A549 (cell line): Measurements from ENCODE around the gene TFR2. TPM values are rescaled to one million over a fixed set of nuclear protein-coding genes. Genes with fewer than 3 reads are reported as not detected.

Experiments
- ATAC-seq, 2 experiments: fragments of 200-7000 bp in 1 of 2; fragments of >200 bp in 1 of 2; cut with Nextera tagmentation in 1 of 2; cut with Tn5 transposase in 1 of 2; 3 replicates each; pipeline versions ENCODE4 v1.8.0 to v1.9.1; 2018 to 2020; ENCODE audit warnings: mild to moderate bottlenecking in 1 of 2, moderate library complexity in 1 of 2
- CTCF ChIA-PET: fragments of 300-600 bp; sonication (Branson Sonifier 250); formaldehyde crosslinking; extraction: SDS; loops from one replicate; lab custom pipeline; 2021; ENCODE audit warnings: antibody characterized with exemption, inconsistent platforms; lab: Yijun Ruan, JAX
- POLR2A ChIA-PET: fragments of 350-600 bp; formaldehyde crosslinking; extraction: SDS; loops from one replicate; lab custom pipeline; 2021; ENCODE audit warnings: antibody characterized with exemption, inconsistent platforms; lab: Yijun Ruan, JAX
- DNase-seq, 2 experiments: peaks; one replicate each; pipeline versions ENCODE4 v3.0.0 to v3.0.0-alpha.2; 2011 to 2016; ENCODE audit warnings: low read depth in 1 of 2, low spot score in 1 of 2
- FAIRE-seq: peaks from 2 replicates; lab custom pipeline; 2011; peaks lifted over from hg19 to GRCh38; lab: Jason Lieb, UNC
- H3K27ac ChIP-seq, 2 experiments: fragments of >200 bp; sonication (Bioruptor Twin); formaldehyde crosslinking; 3 replicates each; pipeline ENCODE4 v1.5.1; 2016 to 2017
- H3K4me1 ChIP-seq: fragments of >200 bp; sonication (Bioruptor Twin); formaldehyde crosslinking; 3 replicates; pipeline ENCODE4 v1.6.1; 2016
- H3K4me2 ChIP-seq: fragments of >200 bp; sonication (Bioruptor Twin); formaldehyde crosslinking; 3 replicates; pipeline ENCODE4 v1.6.1; 2016
- H3K4me3 ChIP-seq: fragments of >200 bp; sonication (Bioruptor Twin); formaldehyde crosslinking; 3 replicates; pipeline ENCODE4 v1.5.1; 2016
- H3K9me3 ChIP-seq: fragments of >200 bp; sonication (Bioruptor Twin); formaldehyde crosslinking; 3 replicates; pipeline ENCODE4 v1.6.1; 2016
- BHLHE40 ChIP-seq: IDR thresholded peaks from 2 replicates; pipeline ENCODE4 v1.6.1; 2012; ENCODE audit warnings: low read depth, low read length, inconsistent platforms
- CBX2 ChIP-seq: fragments of 200-600 bp; sonication (generic); IDR thresholded peaks from 2 replicates; pipeline ENCODE4 v1.6.1; 2016; ENCODE audit warnings: low read depth, mild to moderate bottlenecking, borderline replicate concordance
- CEBPB ChIP-seq, 2 experiments: fragments of >200 bp in 1 of 2; sonication (Bioruptor Twin) in 1 of 2; formaldehyde crosslinking in 1 of 2; IDR thresholded peaks; 2 replicates each; pipeline ENCODE4 v1.6.1; 2012 to 2016
- EHF ChIP-seq: fragments of 250-450 bp; sonication (Bioruptor Pico); IDR thresholded peaks from 2 replicates; pipeline ENCODE4 v1.5.0; 2020; ENCODE audit warnings: mild to moderate bottlenecking
- EHMT2 ChIP-seq: fragments of 200-600 bp; sonication (generic); IDR thresholded peaks from 2 replicates; pipeline ENCODE4 v1.6.1; 2016; ENCODE audit warnings: antibody characterized with exemption, low read depth, mild to moderate bottlenecking, moderate library complexity
- FOSL2 ChIP-seq, 2 experiments: fragments of 450-650 bp in 1 of 2; fragments of >200 bp in 1 of 2; sonication (Bioruptor Twin) in 1 of 2; formaldehyde crosslinking; IDR thresholded peaks; 2 replicates each; pipeline versions ENCODE4 v1.5.0 to v1.6.1; 2016 to 2020; ENCODE audit warnings: mild to moderate bottlenecking in 1 of 2, moderate library complexity in 1 of 2
- FOXS1 ChIP-seq: fragments of 250-450 bp; sonication (Bioruptor Pico); IDR thresholded peaks from 2 replicates; pipeline ENCODE4 v1.5.0; 2020; ENCODE audit warnings: mild to moderate bottlenecking, moderate library complexity
- HOXA7 ChIP-seq: fragments of 250-450 bp; sonication (Bioruptor Pico); IDR thresholded peaks from 2 replicates; pipeline ENCODE4 v1.5.0; 2020; ENCODE audit warnings: mild to moderate bottlenecking, moderate library complexity
- HOXB13 ChIP-seq: fragments of 250-450 bp; sonication (Bioruptor Pico); IDR thresholded peaks from 2 replicates; pipeline ENCODE4 v1.5.0; 2020; ENCODE audit warnings: low read depth, mild to moderate bottlenecking, moderate library complexity
- KDM1A ChIP-seq: fragments of 200-600 bp; sonication (generic); IDR thresholded peaks from 2 replicates; pipeline ENCODE4 v1.6.1; 2016; ENCODE audit warnings: low read depth, mild to moderate bottlenecking
- KDM5A ChIP-seq: fragments of 200-600 bp; sonication (generic); IDR thresholded peaks from 2 replicates; pipeline ENCODE4 v1.6.1; 2016; ENCODE audit warnings: antibody characterized with exemption, mild to moderate bottlenecking
- MAZ ChIP-seq: fragments of 150-350 bp; IDR thresholded peaks from 2 replicates; pipeline ENCODE4 v1.6.1; 2014; ENCODE audit warnings: antibody characterized with exemption, low read depth, low read length, borderline replicate concordance
- MYC ChIP-seq: IDR thresholded peaks from 2 replicates; pipeline ENCODE4 v1.6.1; 2012; ENCODE audit warnings: mild to moderate bottlenecking, inconsistent platforms, low read length, improper control_type of control experiment, borderline replicate concordance
- NFE2L2 ChIP-seq: fragments of 150-350 bp; conservative IDR thresholded peaks from 2 replicates; pipeline ENCODE4 v1.6.1; 2014; ENCODE audit warnings: low read length
- POLR2A ChIP-seq: IDR thresholded peaks from 2 replicates; pipeline ENCODE4 v1.6.1; 2012; ENCODE audit warnings: mild to moderate bottlenecking, low read length
- RAD21 ChIP-seq, 2 experiments: fragments of >200 bp in 1 of 2; sonication (Bioruptor Twin) in 1 of 2; formaldehyde crosslinking in 1 of 2; IDR thresholded peaks in 1 of 2; conservative IDR thresholded peaks in 1 of 2; 2 replicates in 1 of 2; 3 replicates in 1 of 2; pipeline ENCODE4 v1.6.1; 2012 to 2018; ENCODE audit warnings: inconsistent platforms in 1 of 2
- RARB ChIP-seq: fragments of 250-450 bp; sonication (Bioruptor Pico); IDR thresholded peaks from 2 replicates; pipeline ENCODE4 v1.8.0; 2021; ENCODE audit warnings: mild to moderate bottlenecking, moderate library complexity
- RNF2 ChIP-seq: fragments of 200-600 bp; sonication (generic); IDR thresholded peaks from 2 replicates; pipeline ENCODE4 v1.6.1; 2016; ENCODE audit warnings: low read depth, mild to moderate bottlenecking, antibody characterized with exemption, moderate library complexity, borderline replicate concordance
- SMC3 ChIP-seq: fragments of >200 bp; sonication (Bioruptor Twin); formaldehyde crosslinking; IDR thresholded peaks from 3 replicates; pipeline ENCODE4 v1.6.1; 2018; ENCODE audit warnings: inconsistent platforms
- SREBF2 ChIP-seq: fragments of 450-650 bp; IDR thresholded peaks from 2 replicates; pipeline ENCODE4 v1.6.1; 2014; ENCODE audit warnings: mild to moderate bottlenecking, moderate library complexity
- TFCP2L1 ChIP-seq: fragments of 250-450 bp; sonication (Bioruptor Pico); IDR thresholded peaks from 2 replicates; pipeline ENCODE4 v1.5.0; 2021; ENCODE audit warnings: mild to moderate bottlenecking
- TP53 ChIP-seq: fragments of 250-450 bp; sonication (Bioruptor Pico); IDR thresholded peaks from 2 replicates; pipeline ENCODE4 v1.5.0; 2021; ENCODE audit warnings: mild to moderate bottlenecking, moderate library complexity
- ZC3H11A ChIP-seq: fragments of 450-650 bp; IDR thresholded peaks from 2 replicates; pipeline ENCODE4 v1.6.1; 2014; ENCODE audit warnings: antibody characterized with exemption, mild to moderate bottlenecking
- ZNF302 ChIP-seq: fragments of 250-450 bp; sonication (Bioruptor Pico); IDR thresholded peaks from 2 replicates; pipeline ENCODE4 v1.9.0; 2021; ENCODE audit warnings: inconsistent platforms, mild to moderate bottlenecking, moderate library complexity
- ZSCAN20 ChIP-seq: fragments of 250-450 bp; sonication (Bioruptor Pico); IDR thresholded peaks from 2 replicates; pipeline ENCODE4 v1.8.0; 2022; ENCODE audit warnings: mild to moderate bottlenecking, moderate library complexity
- WGBS: methylation state at CpG from one replicate; pipeline ENCODE4 v1.1.6; 2017; ENCODE audit errors: missing lambda C conversion rate; 5-methylcytosine and 5-hydroxymethylcytosine counted together
- polyA plus RNA-seq, 4 experiments: library from polyadenylated mRNA; depleted of rRNA in 3 of 4; stranded (reverse); fragments of >200 nt; fragmentation: RNase III in 1 of 4; extraction: RNeasy Plus Mini Kit Qiagen cat#74134 plus additional on column Dnase treatment in 1 of 4; gene quantifications; 2 replicates in 3 of 4; 3 replicates in 1 of 4; pipeline ENCODE4 v1.2.3, GENCODE V29; 2011 to 2017
- TF ChIP-seq, protein P1 (sequence below): fragments of 150-350 bp; IDR thresholded peaks from 2 replicates; pipeline ENCODE4 v1.6.1; 2014; ENCODE audit warnings: low read depth, mild to moderate bottlenecking, low read length
- TF ChIP-seq, protein P2 (sequence below): fragments of >200 bp; sonication (Bioruptor Twin); formaldehyde crosslinking; IDR thresholded peaks from 2 replicates; pipeline ENCODE4 v1.6.1; 2016

The TFR2 gene
- polyA plus RNA-seq, 2 of the 4 experiments (the other 2 are of a cell fraction), result 1.1 to 2.5 TPM

DNA sequence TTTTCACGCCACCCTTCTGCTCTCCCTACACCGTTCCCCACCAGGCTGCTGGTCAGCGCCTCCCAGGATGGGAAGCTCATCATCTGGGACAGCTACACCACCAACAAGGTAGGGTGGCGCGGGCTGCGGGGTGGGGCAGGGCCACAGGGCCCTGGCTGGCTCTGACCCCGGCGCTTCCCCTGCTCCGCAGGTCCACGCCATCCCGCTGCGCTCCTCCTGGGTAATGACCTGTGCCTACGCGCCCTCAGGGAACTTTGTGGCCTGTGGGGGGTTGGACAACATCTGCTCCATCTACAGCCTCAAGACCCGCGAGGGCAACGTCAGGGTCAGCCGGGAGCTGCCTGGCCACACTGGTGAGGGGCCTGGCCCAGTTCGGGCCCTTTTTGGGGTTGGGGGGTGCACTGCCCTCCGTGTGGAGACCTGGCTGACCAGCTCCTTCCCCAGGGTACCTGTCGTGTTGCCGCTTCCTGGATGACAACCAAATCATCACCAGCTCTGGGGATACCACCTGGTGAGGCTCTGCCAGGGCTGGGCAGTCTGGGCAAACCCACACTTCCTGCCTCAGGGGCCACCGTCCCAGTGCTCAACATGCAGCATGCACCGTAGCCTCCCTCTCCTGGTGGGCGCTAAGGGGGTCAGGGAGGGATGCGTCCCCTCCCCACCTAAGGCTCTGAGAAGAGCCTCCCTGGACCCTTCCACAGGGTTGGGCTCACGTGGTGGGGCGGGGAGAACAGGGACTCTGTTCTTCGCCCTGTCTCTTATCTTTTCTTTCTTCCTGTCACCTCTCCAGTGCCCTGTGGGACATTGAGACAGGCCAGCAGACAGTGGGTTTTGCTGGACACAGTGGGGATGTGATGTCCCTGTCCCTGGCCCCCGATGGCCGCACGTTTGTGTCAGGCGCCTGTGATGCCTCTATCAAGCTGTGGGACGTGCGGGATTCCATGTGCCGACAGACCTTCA, 36.2 kb upstream of the TFR2 start:
- DNase-seq (no peak), FAIRE-seq (no peak), ATAC-seq (no peak)
- Histone ChIP-seq H3K4me1 (peaks cover 35% of the 10 kb centered on the region), H3K27ac (no peak overlapping the region), H3K4me2 (no peak overlapping the region), H3K4me3 (no peak overlapping the region), H3K9me3 (no peaks in the 10 kb centered on the region)
- ChIA-PET CTCF (interaction anchor here (0.6 to 6.4 kb wide), 7 partner anchors 10 to 118 kb away, joined by 3 to 72 read pairs (median 7); partner anchors contain the start of gene POP7), POLR2A (interaction anchor here (1.3 kb wide), 1 partner anchor 91 kb away, joined by 3 read pairs; the partner anchor contains the start of gene FBXO24)
- WGBS, result 96% methylated on average over 25 of the region's 36 CpGs
- TF ChIP-seq KDM1A (no peak), FOSL2 (IDR thresholded peaks at IDR 0.05) (no peak), FOSL2 (CRISPR knock-in tag; IDR thresholded peaks at IDR 0.05) (no peak), ZSCAN20 (CRISPR knock-in tag) (no peak), CEBPB (IDR thresholded peaks at IDR 0.05) (no peak), POLR2A (no peak), CBX2 (no peak), HOXB13 (no peak), ZC3H11A (no peak), MAZ (no peak), SMC3 (no peak), NFE2L2 (no peak), KDM5A (no peak), RNF2 (no peak), HOXA7 (CRISPR knock-in tag) (no peak)
- TF ChIP-seq, protein P1, sequence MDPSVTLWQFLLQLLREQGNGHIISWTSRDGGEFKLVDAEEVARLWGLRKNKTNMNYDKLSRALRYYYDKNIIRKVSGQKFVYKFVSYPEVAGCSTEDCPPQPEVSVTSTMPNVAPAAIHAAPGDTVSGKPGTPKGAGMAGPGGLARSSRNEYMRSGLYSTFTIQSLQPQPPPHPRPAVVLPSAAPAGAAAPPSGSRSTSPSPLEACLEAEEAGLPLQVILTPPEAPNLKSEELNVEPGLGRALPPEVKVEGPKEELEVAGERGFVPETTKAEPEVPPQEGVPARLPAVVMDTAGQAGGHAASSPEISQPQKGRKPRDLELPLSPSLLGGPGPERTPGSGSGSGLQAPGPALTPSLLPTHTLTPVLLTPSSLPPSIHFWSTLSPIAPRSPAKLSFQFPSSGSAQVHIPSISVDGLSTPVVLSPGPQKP, result no peak

GRCh38 chr7:100676501-100677306, 35.4 kb upstream of the TFR2 start:
- DNase-seq, result no peak
- peaks cover 31% of the 10 kb centered on the region for H3K4me1 ChIP-seq
- POLR2A ChIA-PET, result interaction anchor here (0.7 kb wide), 1 partner anchor 14 kb away, joined by 3 read pairs; no protein-coding TSS in a partner anchor
- no peak for TF ChIP-seq RARB (CRISPR knock-in tag)
- TF ChIP-seq, protein P2, sequence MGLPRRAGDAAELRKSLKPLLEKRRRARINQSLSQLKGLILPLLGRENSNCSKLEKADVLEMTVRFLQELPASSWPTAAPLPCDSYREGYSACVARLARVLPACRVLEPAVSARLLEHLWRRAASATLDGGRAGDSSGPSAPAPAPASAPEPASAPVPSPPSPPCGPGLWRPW, result no peak
- TF ChIP-seq, all 56 proteins: peak for 0
- CTCF ChIA-PET, result interaction anchor here (0.9 to 5.6 kb wide), 4 partner anchors 9 to 117 kb away, joined by 3 to 72 read pairs (median 6); no protein-coding TSS in a partner anchor
- Histone ChIP-seq H3K27ac (no peak overlapping the region), H3K4me2 (no peak overlapping the region), H3K9me3 (no peaks in the 10 kb centered on the region), H3K4me3 (no peak overlapping the region)
- FAIRE-seq, result no peak
- ATAC-seq, result no peak
- 92% methylated on average over 23 of the region's 23 CpGs for WGBS

DNA sequence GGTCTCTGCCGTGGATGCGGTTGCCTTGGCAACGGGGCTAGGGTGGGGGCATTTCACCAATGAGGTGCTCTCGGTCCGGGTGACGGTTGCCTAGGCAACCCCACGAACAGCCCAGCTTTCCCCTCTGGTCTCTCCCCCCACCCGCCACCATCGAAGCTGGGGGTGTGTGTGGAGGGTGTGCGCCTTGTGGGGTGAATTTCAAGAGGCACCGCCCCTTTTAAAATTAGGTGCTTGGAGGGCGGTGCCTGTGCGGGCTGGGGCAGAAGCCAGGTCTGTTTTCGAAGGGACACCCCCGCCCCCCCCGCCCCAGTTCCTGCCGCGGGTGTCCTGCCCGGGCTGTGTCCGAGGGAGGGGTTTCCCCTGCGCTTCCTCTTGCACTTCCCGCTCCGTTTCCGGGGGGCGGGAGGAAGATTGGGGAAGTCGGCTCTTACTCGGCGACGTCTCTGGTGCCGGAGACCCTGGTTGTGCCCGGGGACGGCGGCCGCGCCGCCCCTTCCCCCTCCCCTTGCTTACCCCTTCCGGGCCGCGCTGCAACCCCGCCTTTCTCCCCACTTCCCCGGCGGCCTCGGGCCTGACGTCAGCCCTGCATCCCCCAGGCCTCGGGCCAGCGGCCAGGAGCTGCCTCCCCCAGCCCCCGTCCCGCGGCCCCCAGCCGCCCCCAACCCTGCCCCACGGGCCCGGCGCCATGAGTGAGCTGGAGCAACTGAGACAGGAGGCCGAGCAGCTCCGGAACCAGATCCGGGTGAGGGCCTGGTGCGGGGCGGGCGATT, 34.4 kb upstream of the TFR2 start:
- CTCF ChIA-PET, result interaction anchor here (5.6 kb wide), 1 partner anchor 14 kb away, joined by 72 read pairs; no protein-coding TSS in a partner anchor
- peak overlapping the region; percentile 77 for H3K4me3 ChIP-seq
- DNase-seq, result peak in 1 of 2 experiments; percentile 35
- H3K4me1 ChIP-seq, result peaks cover 27% of the 10 kb centered on the region
- peak overlapping the region; percentile 93 for H3K4me2 ChIP-seq
- 86% methylated on average over 29 of the region's 59 CpGs for WGBS
- no peak for FAIRE-seq
- no peak for ATAC-seq
- no peaks in the 10 kb centered on the region for H3K9me3 ChIP-seq
- POLR2A ChIA-PET, result interaction anchor here (0.7 kb wide), 1 partner anchor 15 kb away, joined by 3 read pairs; no protein-coding TSS in a partner anchor
- peak overlapping the region; percentile 87 to 99; a peak in 5 of 6 replicates for H3K27ac ChIP-seq
- TF ChIP-seq EHF, result no peak
- no peak for TF ChIP-seq TFCP2L1
- TF ChIP-seq FOSL2 (IDR thresholded peaks at IDR 0.05), result no peak
- TF ChIP-seq FOSL2 (CRISPR knock-in tag; IDR thresholded peaks at IDR 0.05), result no peak
- TF ChIP-seq BHLHE40, result no peak
- no peak for TF ChIP-seq CEBPB (IDR thresholded peaks at IDR 0.05)
- no peak for TF ChIP-seq EHMT2
- no peak for TF ChIP-seq TP53 (CRISPR knock-in tag)
- TF ChIP-seq MYC, result no peak
- no peak for TF ChIP-seq RAD21 (conservative IDR thresholded peaks at IDR 0.05 in 1 of 2, IDR thresholded peaks at IDR 0.05 in 1 of 2)
- no peak for TF ChIP-seq NFE2L2
- TF ChIP-seq ZNF302 (CRISPR knock-in tag), result no peak
- TF ChIP-seq, protein P1, result no peak
- TF ChIP-seq SREBF2, result no peak
- no peak for TF ChIP-seq FOXS1 (CRISPR knock-in tag)
